Measurements from ENCODE around the gene ADAMTS8. TPM values are rescaled to one million over a fixed set of nuclear protein-coding genes. Genes with fewer than 3 reads are reported as not detected.
"Not testable (repeated sequence)": the region's sequence is repeated elsewhere in the genome, so short reads cannot be mapped to it uniquely, and the experiment has no call there.

ADAMTS8 gene
- total and polyA plus RNA-seq, 2 donors (not counting 3 experiments of a cell fraction or from before 2014, with no cell fraction given), result not detected

GRCh38 chr11:130439160-130439519 lies 10.7 kb upstream of the ADAMTS8 start:
- no peaks in the 10 kb centered on the region for H3K9me3 ChIP-seq (replicated peaks; ENCODE audit: control insufficient read depth, insufficient read depth, low read length)
- FAIRE-seq (no peak), DNase-seq (ENCODE audit: low read depth, low spot score) (no peak)
- TF ChIP-seq EZH2 (IDR thresholded peaks at IDR 0.05; ENCODE audit: borderline replicate concordance, low read depth, low read length, severe bottlenecking) (no peak), GATA2 (IDR thresholded peaks at IDR 0.05; ENCODE audit: insufficient read depth, insufficient read length, low read depth, low read length) (no peak), CTCF (IDR thresholded peaks at IDR 0.05; ENCODE audit: extremely low read depth in 1 of 2, insufficient read depth in 1 of 2, low read depth in 1 of 2, low read length in 2 of 2) (no peak)
- TF ChIP-seq, protein P1, sequence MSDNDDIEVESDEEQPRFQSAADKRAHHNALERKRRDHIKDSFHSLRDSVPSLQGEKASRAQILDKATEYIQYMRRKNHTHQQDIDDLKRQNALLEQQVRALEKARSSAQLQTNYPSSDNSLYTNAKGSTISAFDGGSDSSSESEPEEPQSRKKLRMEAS (IDR thresholded peaks at IDR 0.05; ENCODE audit: insufficient read depth, insufficient read length), result no peak
- H3K27me3 ChIP-seq (ENCODE audit: control insufficient read depth in 2 of 2, insufficient read depth in 2 of 2, low read length in 2 of 2), result peaks cover 0 to 3% of the 10 kb centered on the region in 2 experiments
- no peaks in the 10 kb centered on the region for H3K36me3 ChIP-seq (ENCODE audit: control insufficient read depth in 2 of 2, extremely low read depth in 1 of 2, insufficient read depth in 2 of 2, low read length in 2 of 2)
- no peaks in the 10 kb centered on the region for H3K79me2 ChIP-seq (ENCODE audit: control insufficient read depth, insufficient read depth, low read length)
- H3K4me3 ChIP-seq (replicated peaks in 1 of 3; ENCODE audit: insufficient read depth in 1 of 3, low read depth in 1 of 3, low read length in 3 of 3), result no peak overlapping the region
- no peak overlapping the region for H2AFZ ChIP-seq (ENCODE audit: low read depth, low read length)
- no peaks in the 10 kb centered on the region for H3K9me1 ChIP-seq (replicated peaks; ENCODE audit: control insufficient read depth, extremely low read depth, insufficient read depth, low read length)
- ChIA-PET POLR2A (no interaction called here), CTCF (no interaction called here)
- no peaks in the 10 kb centered on the region for H4K20me1 ChIP-seq (replicated peaks; ENCODE audit: control insufficient read depth, extremely low read depth, insufficient read depth, low read length)
- no peak overlapping the region for H3K9ac ChIP-seq (replicated peaks; ENCODE audit: extremely low read depth, insufficient read depth, low read length)
- H3K4me2 ChIP-seq (ENCODE audit: insufficient read depth, low read length), result no peak overlapping the region
- intact Hi-C loops (cut with micrococcal nuclease), result loop anchor here (5.0 kb wide), 2 partner anchors 143 to 233 kb away; no protein-coding TSS in a partner anchor
- BruUV-seq (replicated peaks), result no TSS peak
- H3K4me1 ChIP-seq (ENCODE audit: control insufficient read depth, extremely low read depth, insufficient read depth, low read length), result no peaks in the 10 kb centered on the region
- H3K27ac ChIP-seq (ENCODE audit: insufficient read depth, low read depth, low read length), result no peak overlapping the region
- dilution Hi-C loops (cut with MboI; ENCODE audit: extremely low pct_ligation_motif_present, low sequenced_read_pairs), result loop anchor here (25.0 kb wide), 1 partner anchor 423 kb away; no protein-coding TSS in a partner anchor

GRCh38 chr11:130438401-130439159 lies 10.2 kb upstream of the ADAMTS8 start:
- intact Hi-C loops (cut with micrococcal nuclease), result loop anchor here (5.0 kb wide), 2 partner anchors 144 to 234 kb away; no protein-coding TSS in a partner anchor
- H4K20me1 ChIP-seq (replicated peaks; ENCODE audit: control insufficient read depth, extremely low read depth, insufficient read depth, low read length); H3K27me3 ChIP-seq (ENCODE audit: control insufficient read depth in 2 of 2, insufficient read depth in 2 of 2, low read length in 2 of 2); H3K4me3 ChIP-seq (replicated peaks in 1 of 3; ENCODE audit: insufficient read depth in 1 of 3, low read depth in 1 of 3, low read length in 3 of 3); H3K36me3 ChIP-seq (ENCODE audit: control insufficient read depth in 2 of 2, extremely low read depth in 1 of 2, insufficient read depth in 2 of 2, low read length in 2 of 2); H2AFZ ChIP-seq (ENCODE audit: low read depth, low read length); FAIRE-seq; BruUV-seq (replicated peaks); POLR2A ChIA-PET; H3K4me1 ChIP-seq (ENCODE audit: control insufficient read depth, extremely low read depth, insufficient read depth, low read length); DNase-seq (ENCODE audit: low read depth, low spot score); H3K4me2 ChIP-seq (ENCODE audit: insufficient read depth, low read length); H3K9me1 ChIP-seq (replicated peaks; ENCODE audit: control insufficient read depth, extremely low read depth, insufficient read depth, low read length); H3K27ac ChIP-seq (ENCODE audit: insufficient read depth, low read depth, low read length); H3K9ac ChIP-seq (replicated peaks; ENCODE audit: extremely low read depth, insufficient read depth, low read length); H3K9me3 ChIP-seq (replicated peaks; ENCODE audit: control insufficient read depth, insufficient read depth, low read length); H3K79me2 ChIP-seq (ENCODE audit: control insufficient read depth, insufficient read depth, low read length): not testable (repeated sequence)
- dilution Hi-C loops (cut with MboI; ENCODE audit: extremely low pct_ligation_motif_present, low sequenced_read_pairs), result loop anchor here (25.0 kb wide), 1 partner anchor 424 kb away; no protein-coding TSS in a partner anchor
- CTCF ChIA-PET, result interaction anchor here (1.1 to 12.3 kb wide), 3 partner anchors 225 to 422 kb away, joined by 3 to 464 read pairs (median 12); no protein-coding TSS in a partner anchor

Data from endothelial cell of umbilical vein (primary cell).